ENCODE results near the gene APBA2. TPM values are rescaled to one million over a fixed set of nuclear protein-coding genes. Genes with fewer than 3 reads are reported as not detected.
A peak's percentile ranks its signal among the peaks of the same experiment; 100 is the strongest.

Gene APBA2
- total RNA-seq, 1 donor from 2014 or later = 26.4 TPM

GRCh38 chr15:29091666-29092065 lies 205.9 kb downstream of the APBA2 start:
- H3K27ac Mint-ChIP-seq (ENCODE audit: unreplicated experiment) = no peak overlapping the region
- H3K9me3 Mint-ChIP-seq (ENCODE audit: low read depth) = no peaks in the 10 kb centered on the region
- no peak for TF ChIP-seq CTCF (IDR thresholded peaks at IDR 0.05)
- no peak overlapping the region for H3K4me3 Mint-ChIP-seq (ENCODE audit: unreplicated experiment)
- no peaks in the 10 kb centered on the region for H3K4me1 Mint-ChIP-seq (ENCODE audit: low read depth)
- no peaks in the 10 kb centered on the region for H3K27me3 Mint-ChIP-seq (ENCODE audit: low read depth)
- no peaks in the 10 kb centered on the region for H3K36me3 Mint-ChIP-seq (ENCODE audit: low read depth)
- peak; percentile 68 for DNase-seq (ENCODE audit: low spot score)

GRCh38 chr15:29092376-29093064 lies 206.7 kb downstream of the APBA2 start:
- Mint-ChIP-seq H3K27me3 (ENCODE audit: low read depth) (no peaks in the 10 kb centered on the region), H3K27ac (ENCODE audit: unreplicated experiment) (no peak overlapping the region), H3K4me3 (ENCODE audit: unreplicated experiment) (no peak overlapping the region), H3K4me1 (ENCODE audit: low read depth) (no peaks in the 10 kb centered on the region), H3K36me3 (ENCODE audit: low read depth) (no peaks in the 10 kb centered on the region), H3K9me3 (ENCODE audit: low read depth) (no peaks in the 10 kb centered on the region)
- no peak for TF ChIP-seq CTCF (IDR thresholded peaks at IDR 0.05)
- DNase-seq (ENCODE audit: low spot score) = peak; percentile 62

DNA sequence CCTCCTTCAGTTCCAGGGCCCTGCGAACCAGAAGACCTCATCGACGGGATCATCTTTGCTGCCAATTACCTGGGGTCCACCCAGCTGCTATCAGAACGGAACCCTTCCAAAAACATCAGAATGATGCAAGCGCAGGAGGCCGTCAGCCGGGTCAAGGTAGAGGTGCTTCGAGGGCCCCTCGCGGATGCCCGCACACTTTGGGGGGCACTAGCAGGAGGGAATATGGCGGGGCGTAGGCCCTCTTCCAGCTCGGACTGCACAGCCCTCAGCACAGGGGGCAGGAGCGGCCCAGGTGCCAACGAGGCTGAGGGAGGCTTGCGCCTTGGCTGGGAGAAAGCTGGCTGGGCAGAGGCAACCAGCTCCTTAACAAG lies 207.3 kb downstream of the APBA2 start:
- no peaks in the 10 kb centered on the region for H3K27me3 Mint-ChIP-seq (ENCODE audit: low read depth)
- H3K9me3 Mint-ChIP-seq (ENCODE audit: low read depth) = no peaks in the 10 kb centered on the region
- no peaks in the 10 kb centered on the region for H3K36me3 Mint-ChIP-seq (ENCODE audit: low read depth)
- TF ChIP-seq CTCF (IDR thresholded peaks at IDR 0.05) = no peak
- peak; percentile 79 for DNase-seq (ENCODE audit: low spot score)
- no peaks in the 10 kb centered on the region for H3K4me1 Mint-ChIP-seq (ENCODE audit: low read depth)
- H3K27ac Mint-ChIP-seq (ENCODE audit: unreplicated experiment) = no peak overlapping the region
- no peak overlapping the region for H3K4me3 Mint-ChIP-seq (ENCODE audit: unreplicated experiment)

DNA sequence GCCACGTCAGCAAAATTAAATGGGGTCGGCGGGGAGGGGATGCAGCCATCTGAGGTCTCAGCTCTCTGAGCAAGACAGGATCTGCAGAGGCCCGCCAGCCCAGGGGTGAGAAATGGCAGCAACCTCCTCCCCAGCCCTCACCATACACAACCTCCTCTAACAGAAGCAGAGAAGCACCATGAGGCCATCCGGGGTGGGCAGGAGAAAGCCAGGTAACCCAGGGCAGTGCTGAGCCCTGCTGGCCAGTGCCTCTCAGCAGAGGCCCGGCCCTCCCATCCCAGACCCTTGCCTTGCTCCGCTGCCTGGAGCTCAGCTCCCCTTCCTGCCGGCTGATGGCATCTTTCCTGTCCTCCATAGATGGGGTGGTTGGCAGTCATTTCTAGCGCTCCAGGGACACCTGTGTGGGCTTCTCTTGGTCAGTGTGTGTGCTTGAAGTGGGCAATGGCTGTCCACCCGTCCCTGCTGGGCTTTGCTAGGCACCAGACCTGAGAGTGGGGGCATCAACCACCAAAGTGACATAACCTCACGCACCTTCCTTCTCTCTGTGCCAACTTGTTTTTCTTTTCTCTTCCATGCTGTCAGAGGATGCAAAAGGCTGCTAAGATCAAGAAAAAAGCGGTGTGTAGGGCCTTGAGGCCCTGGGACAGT lies 208.0 kb downstream of the APBA2 start:
- no peak overlapping the region for H3K4me3 Mint-ChIP-seq (ENCODE audit: unreplicated experiment)
- no peaks in the 10 kb centered on the region for H3K4me1 Mint-ChIP-seq (ENCODE audit: low read depth)
- H3K36me3 Mint-ChIP-seq (ENCODE audit: low read depth) = peaks cover under 1% of the 10 kb centered on the region

GRCh38 chr15:29094711-29095110 lies 208.9 kb downstream of the APBA2 start:
- no peaks in the 10 kb centered on the region for H3K27me3 Mint-ChIP-seq (ENCODE audit: low read depth)
- no peak overlapping the region for H3K27ac Mint-ChIP-seq (ENCODE audit: unreplicated experiment)
- no peaks in the 10 kb centered on the region for H3K4me1 Mint-ChIP-seq (ENCODE audit: low read depth)
- H3K9me3 Mint-ChIP-seq (ENCODE audit: low read depth) = no peaks in the 10 kb centered on the region
- H3K36me3 Mint-ChIP-seq (ENCODE audit: low read depth) = peaks cover 4% of the 10 kb centered on the region
- TF ChIP-seq CTCF (IDR thresholded peaks at IDR 0.05) = no peak
- no peak for DNase-seq (ENCODE audit: low spot score)
- no peak overlapping the region for H3K4me3 Mint-ChIP-seq (ENCODE audit: unreplicated experiment)

More for the DNA sequence above, 208.0 kb downstream of the APBA2 start:
- no peaks in the 10 kb centered on the region for H3K27me3 Mint-ChIP-seq (ENCODE audit: low read depth)
- no peak for TF ChIP-seq CTCF (IDR thresholded peaks at IDR 0.05)
- no peak overlapping the region for H3K27ac Mint-ChIP-seq (ENCODE audit: unreplicated experiment)
- peak; percentile 77 for DNase-seq (ENCODE audit: low spot score)
- H3K9me3 Mint-ChIP-seq (ENCODE audit: low read depth) = no peaks in the 10 kb centered on the region

All from chondrocyte (in vitro differentiated cells).